Activated CD4-positive, alpha-beta T cell treated with anti-CD3 and anti-CD28 coated beads, Interleukin-2, amount 10 ng/mL, durations not matched to agents 24 days and 14 days (primary cell): ENCODE results near the gene ASXL2. TPM values are rescaled to one million over a fixed set of nuclear protein-coding genes. Genes with fewer than 3 reads are reported as not detected.
"Not testable (repeated sequence)": the region's sequence is repeated elsewhere in the genome, so short reads cannot be mapped to it uniquely, and the experiment has no call there.

Experiments used
- DNase-seq: peaks from one replicate; pipeline ENCODE4 v3.0.0; 2022
- H3K27ac Mint-ChIP-seq: one replicate; pipeline ENCODE4 v1.8.0; 2022; ENCODE audit warnings: mild to moderate bottlenecking, mixed read lengths
- H3K27me3 Mint-ChIP-seq: one replicate; pipeline ENCODE4 v1.8.0; 2022; ENCODE audit warnings: mixed read lengths
- H3K36me3 Mint-ChIP-seq: one replicate; pipeline ENCODE4 v1.8.0; 2022; ENCODE audit warnings: low read depth, mild to moderate bottlenecking, mixed read lengths
- H3K4me1 Mint-ChIP-seq: one replicate; pipeline ENCODE4 v1.8.0; 2021; ENCODE audit warnings: mixed read lengths
- H3K4me3 Mint-ChIP-seq: one replicate; pipeline ENCODE4 v1.8.0; 2022; ENCODE audit warnings: mild to moderate bottlenecking, moderate library complexity, mixed read lengths
- H3K9me3 Mint-ChIP-seq: one replicate; pipeline ENCODE4 v1.8.0; 2021; ENCODE audit warnings: mixed read lengths
- intact Hi-C: fragments of 100-400 bp; cut with micrococcal nuclease; formaldehyde crosslinking; loops from one replicate; pipeline ENCODE4 v1.15.1; 2023
- total RNA-seq: library from RNA; stranded (reverse); gene quantifications from 2 replicates; pipeline ENCODE4 v1.2.3, GENCODE V29; 2022

The ASXL2 gene
- total RNA-seq: 57.1 and 57.4 TPM in 2 replicates

- peaks cover 18% of the 10 kb centered on the region for H3K36me3 Mint-ChIP-seq
- H3K27me3 Mint-ChIP-seq: peaks cover 4% of the 10 kb centered on the region
- peak within 1 kb of the TSS; percentile 96 for H3K4me3 Mint-ChIP-seq
- intact Hi-C loops: loop anchor here (1.0 to 10.0 kb wide), 9 partner anchors 26 to 469 kb away; partner anchors contain the start of genes ADGRF3, DTNB, HADHA and HADHB
- peak; percentile 99 for DNase-seq
- H3K9me3 Mint-ChIP-seq: peaks cover 9% of the 10 kb centered on the region
- peak within 1 kb of the TSS; percentile 96 for H3K27ac Mint-ChIP-seq
- peaks cover 38% of the 10 kb centered on the region for H3K4me1 Mint-ChIP-seq
Observed at GRCh38 chr2:25878361-25879132, at the start of gene ASXL2. ASXL2 (minus strand) TSS chr2:25878487; CDS start chr2:25878222, 265 bp downstream.

GRCh38 chr2:25926984-25927756 lies 48.9 kb upstream of the ASXL2 start:
- intact Hi-C loops: no loop called here
- Mint-ChIP-seq H3K27ac (no peak overlapping the region), H3K27me3 (peaks cover 7% of the 10 kb centered on the region), H3K36me3 (no peaks in the 10 kb centered on the region), H3K4me3 (no peak overlapping the region), H3K4me1 (no peaks in the 10 kb centered on the region), H3K9me3 (no peaks in the 10 kb centered on the region)
- DNase-seq: no peak

GRCh38 chr2:25922501-25922900 lies 44.2 kb upstream of the ASXL2 start:
- peaks cover 9% of the 10 kb centered on the region for H3K27me3 Mint-ChIP-seq
- no peak for DNase-seq
- intact Hi-C loops: no loop called here

GRCh38 chr2:25920786-25921415 lies 42.6 kb upstream of the ASXL2 start:
- Mint-ChIP-seq H3K4me1 (peaks cover 12% of the 10 kb centered on the region), H3K36me3 (no peaks in the 10 kb centered on the region), H3K4me3 (no peak overlapping the region), H3K27ac (no peak overlapping the region), H3K27me3 (peaks cover 9% of the 10 kb centered on the region), H3K9me3 (no peaks in the 10 kb centered on the region)
- no peak for DNase-seq
- intact Hi-C loops: no loop called here

More at GRCh38 chr2:25922501-25922900, 44.2 kb upstream of the ASXL2 start:
- Mint-ChIP-seq H3K4me1 (peaks cover 3% of the 10 kb centered on the region), H3K9me3 (no peaks in the 10 kb centered on the region), H3K4me3 (no peak overlapping the region), H3K27ac (no peak overlapping the region), H3K36me3 (no peaks in the 10 kb centered on the region)

- Mint-ChIP-seq H3K36me3 (no peaks in the 10 kb centered on the region), H3K4me1 (peaks cover 12% of the 10 kb centered on the region), H3K27me3 (peaks cover 9% of the 10 kb centered on the region), H3K9me3 (no peaks in the 10 kb centered on the region), H3K27ac (no peak overlapping the region), H3K4me3 (no peak overlapping the region)
- intact Hi-C loops: no loop called here
- DNase-seq: no peak
Observed at GRCh38 chr2:25920336-25920735, 42.0 kb upstream of the ASXL2 start.

- H3K27me3 Mint-ChIP-seq: peaks cover 6% of the 10 kb centered on the region
- H3K9me3 Mint-ChIP-seq: no peaks in the 10 kb centered on the region
- no peaks in the 10 kb centered on the region for H3K36me3 Mint-ChIP-seq
- no peak overlapping the region for H3K27ac Mint-ChIP-seq
- peaks cover 16% of the 10 kb centered on the region for H3K4me1 Mint-ChIP-seq
- intact Hi-C loops: no loop called here
- H3K4me3 Mint-ChIP-seq: no peak overlapping the region
- DNase-seq: no peak
Observed at GRCh38 chr2:25917832-25918231, 39.5 kb upstream of the ASXL2 start.

- H3K9me3 Mint-ChIP-seq, H3K27ac Mint-ChIP-seq, H3K4me3 Mint-ChIP-seq, intact Hi-C loops, H3K36me3 Mint-ChIP-seq, DNase-seq, H3K27me3 Mint-ChIP-seq: not testable (repeated sequence)
- peaks cover 16% of the 10 kb centered on the region for H3K4me1 Mint-ChIP-seq
Observed at GRCh38 chr2:25917411-25917810, 39.1 kb upstream of the ASXL2 start.

GRCh38 chr2:25915944-25916772 lies 37.9 kb upstream of the ASXL2 start:
- Mint-ChIP-seq H3K4me1 (peaks cover 16% of the 10 kb centered on the region), H3K27ac (peak overlapping the region; percentile 68), H3K4me3 (peak overlapping the region; percentile 79)
- H3K36me3 Mint-ChIP-seq, H3K9me3 Mint-ChIP-seq, intact Hi-C loops, H3K27me3 Mint-ChIP-seq: not testable (repeated sequence)
- peak; percentile 84 for DNase-seq

- intact Hi-C loops, H3K27ac Mint-ChIP-seq, H3K27me3 Mint-ChIP-seq, DNase-seq, H3K9me3 Mint-ChIP-seq, H3K4me3 Mint-ChIP-seq, H3K36me3 Mint-ChIP-seq: not testable (repeated sequence)
- peaks cover 16% of the 10 kb centered on the region for H3K4me1 Mint-ChIP-seq
Observed at GRCh38 chr2:25915411-25915810, 37.1 kb upstream of the ASXL2 start.

- H3K36me3 Mint-ChIP-seq, H3K9me3 Mint-ChIP-seq, H3K27ac Mint-ChIP-seq, intact Hi-C loops, H3K27me3 Mint-ChIP-seq, DNase-seq, H3K4me3 Mint-ChIP-seq: not testable (repeated sequence)
- peaks cover 16% of the 10 kb centered on the region for H3K4me1 Mint-ChIP-seq
Observed at GRCh38 chr2:25913696-25913973, 35.3 kb upstream of the ASXL2 start.

GRCh38 chr2:25912851-25913695 lies 34.8 kb upstream of the ASXL2 start:
- intact Hi-C loops: no loop called here
- Mint-ChIP-seq H3K27me3 (peaks cover 2% of the 10 kb centered on the region), H3K4me1 (peaks cover 16% of the 10 kb centered on the region), H3K9me3 (no peaks in the 10 kb centered on the region), H3K36me3 (no peaks in the 10 kb centered on the region), H3K27ac (no peak overlapping the region), H3K4me3 (no peak overlapping the region)
- peak; percentile 63 for DNase-seq

GRCh38 chr2:25909574-25909973 lies 31.3 kb upstream of the ASXL2 start:
- H3K4me1 Mint-ChIP-seq, DNase-seq, H3K27ac Mint-ChIP-seq, H3K36me3 Mint-ChIP-seq, H3K27me3 Mint-ChIP-seq, intact Hi-C loops, H3K9me3 Mint-ChIP-seq, H3K4me3 Mint-ChIP-seq: not testable (repeated sequence)

GRCh38 chr2:25905126-25905525 lies 26.8 kb upstream of the ASXL2 start:
- no peaks in the 10 kb centered on the region for H3K9me3 Mint-ChIP-seq
- H3K27ac Mint-ChIP-seq: no peak overlapping the region
- H3K36me3 Mint-ChIP-seq: no peaks in the 10 kb centered on the region
- DNase-seq: no peak
- intact Hi-C loops: no loop called here
- no peak overlapping the region for H3K4me3 Mint-ChIP-seq
- peaks cover 8% of the 10 kb centered on the region for H3K27me3 Mint-ChIP-seq
- no peaks in the 10 kb centered on the region for H3K4me1 Mint-ChIP-seq
